Measurements from ENCODE around the gene SLC12A7. TPM values are rescaled to one million over a fixed set of nuclear protein-coding genes. Genes with fewer than 3 reads are reported as not detected.

The SLC12A7 gene
- total and polyA plus RNA-seq, 12 donors: 1.3 to 52.6 (median 24.4) TPM

GRCh38 chr5:1123418-1124147 lies 11.7 kb upstream of the SLC12A7 start:
- TF ChIP-seq CTCF (IDR thresholded peaks at IDR 0.05) (no peak), POLR2A (IDR thresholded peaks at IDR 0.05) (no peak)
- no peak overlapping the region for H3K4me3 ChIP-seq
- intact Hi-C loops (cut with DNase I): no loop called here
- no peak overlapping the region for H3K27ac ChIP-seq
- H3K27me3 ChIP-seq: no peaks in the 10 kb centered on the region
- WGBS, 4 donors: 77 to 84% (median 81%) methylated on average over 7 to 20 of the region's 20 CpGs
- DNase-seq: no peak
- H3K36me3 ChIP-seq (replicated peaks in 1 of 2): no peaks in the 10 kb centered on the region
- H3K4me1 ChIP-seq (replicated peaks in 1 of 2): peaks cover under 1 to 4% of the 10 kb centered on the region in 2 donors
- no peaks in the 10 kb centered on the region for H3K9me3 ChIP-seq (replicated peaks in 1 of 3)

GRCh38 chr5:1122511-1123294 lies 10.8 kb upstream of the SLC12A7 start:
- Histone ChIP-seq H3K36me3 (replicated peaks in 1 of 2) (no peaks in the 10 kb centered on the region), H3K4me1 (replicated peaks in 1 of 2) (peaks cover 3 to 10% of the 10 kb centered on the region in 2 donors), H3K9me3 (replicated peaks in 1 of 3) (no peaks in the 10 kb centered on the region), H3K4me3 (no peak overlapping the region), H3K27me3 (no peaks in the 10 kb centered on the region), H3K27ac (no peak overlapping the region)
- no peak for DNase-seq
- TF ChIP-seq POLR2A (IDR thresholded peaks at IDR 0.05) (no peak), CTCF (IDR thresholded peaks at IDR 0.05) (no peak)
- 83 to 93% (median 84%) methylated on average over 23 to 34 of the region's 34 CpGs for WGBS, 4 donors
- intact Hi-C loops (cut with DNase I): no loop called here

- peaks cover 3 to 10% of the 10 kb centered on the region in 2 donors for H3K4me1 ChIP-seq (replicated peaks in 1 of 2)
- WGBS, 4 donors: 84 to 91% (median 89%) methylated on average over 4 to 14 of the region's 14 CpGs
Observed at GRCh38 chr5:1121891-1122290, 10.0 kb upstream of the SLC12A7 start.

More at GRCh38 chr5:1121891-1122290, 10.0 kb upstream of the SLC12A7 start:
- Histone ChIP-seq H3K27me3 (no peaks in the 10 kb centered on the region), H3K9me3 (replicated peaks in 1 of 3) (no peaks in the 10 kb centered on the region), H3K4me3 (no peak overlapping the region), H3K36me3 (replicated peaks in 1 of 2) (no peaks in the 10 kb centered on the region), H3K27ac (no peak overlapping the region)
- TF ChIP-seq CTCF (IDR thresholded peaks at IDR 0.05) (no peak), POLR2A (IDR thresholded peaks at IDR 0.05) (no peak)
- intact Hi-C loops (cut with DNase I): no loop called here
- no peak for DNase-seq
